HG02642 (cell line): Measurements from ENCODE around the gene HNRNPCL2.
"Not testable (repeated sequence)": the region's sequence is repeated elsewhere in the genome, so short reads cannot be mapped to it uniquely, and the experiment has no call there.

Experiments
- ATAC-seq: cut with Tn5 transposase; IDR thresholded peaks from one replicate; pipeline ENCODE4 v1.9.1; 2021; ENCODE audit warnings: mild to moderate bottlenecking; ENCODE audit not compliant: unreplicated experiment, poor library complexity

Gene HNRNPCL2

GRCh38 chr1:13116754-13117153, at the start of gene HNRNPCL2:
HNRNPCL2 (minus strand) TSS chr1:13116854; CDS start chr1:13116400, 454 bp downstream.
- ATAC-seq: not testable (repeated sequence)

- ATAC-seq: not testable (repeated sequence)
Observed at GRCh38 chr1:13165531-13165930, 48.9 kb upstream of the HNRNPCL2 start, which contains the start of gene HNRNPCL4. HNRNPCL4 (minus strand) TSS chr1:13165631; CDS start chr1:13165467, 164 bp downstream.

DNA sequence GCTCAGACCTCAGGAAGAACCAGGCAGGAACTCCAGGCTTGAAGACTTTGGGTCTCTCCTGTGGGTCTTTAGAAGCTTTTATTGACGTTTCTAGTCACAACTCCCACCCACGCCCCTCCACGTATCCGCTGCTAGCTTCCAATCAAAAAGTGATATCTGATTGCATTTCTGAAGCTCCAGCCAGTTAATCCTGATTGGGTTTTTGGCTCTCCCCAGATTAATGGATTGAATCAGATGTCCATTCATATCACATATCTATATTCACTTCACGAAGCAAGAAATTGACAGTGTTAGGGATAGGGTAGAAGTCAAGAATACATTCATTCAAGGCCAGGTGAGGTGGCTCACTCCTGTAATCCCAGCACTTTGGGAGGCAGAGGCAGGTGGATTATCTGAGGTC, 39.3 kb upstream of the HNRNPCL2 start, which contains the start of gene PRAMEF26:
PRAMEF26 (minus strand) TSS at position 101 of the 400 bp plus-strand sequence. CDS start 2,914 bp downstream, outside the sequence.
- ATAC-seq: not testable (repeated sequence)

- ATAC-seq: not testable (repeated sequence)
Observed at GRCh38 chr1:13070474-13070873, 46.2 kb downstream of the HNRNPCL2 start, which contains the start of gene PRAMEF25. PRAMEF25 (plus strand) TSS chr1:13070774; CDS start chr1:13073694, 2,920 bp downstream.
